Left lung (tissue), 10 donors: Measurements from ENCODE around the gene CKB. TPM values are rescaled to one million over a fixed set of nuclear protein-coding genes. Genes with fewer than 3 reads are reported as not detected.

ENCODE experiments used
- ATAC-seq: fragments of 200-7000 bp; cut with Tn5 transposase; one replicate; pipeline ENCODE4 v1.9.1; 2020; ENCODE audit warnings: moderate library complexity
- DNase-seq, 4 donors: peaks; one replicate each; pipeline ENCODE4 v3.0.0-alpha.2; 2013 to 2020
- H3K27ac ChIP-seq, 2 donors: fragments of 200-600 bp; sonication (generic) in 1 of 2; one replicate each; pipeline versions ENCODE4 v1.5.0 to v1.8.0; 2020 to 2021
- H3K27me3 ChIP-seq, 2 donors: fragments of 200-600 bp; sonication (generic) in 1 of 2; one replicate each; pipeline versions ENCODE4 v1.5.0 to v1.8.0; 2020 to 2021
- H3K36me3 ChIP-seq, 2 donors: fragments of 200-600 bp; sonication (generic) in 1 of 2; one replicate each; pipeline versions ENCODE4 v1.5.0 to v1.8.0; 2020 to 2021
- H3K4me1 ChIP-seq, 2 donors: fragments of 200-600 bp; one replicate each; pipeline ENCODE4 v1.8.0; 2021
- H3K4me3 ChIP-seq, 2 donors: fragments of 200-600 bp; sonication (generic) in 1 of 2; one replicate each; pipeline versions ENCODE4 v1.5.0 to v1.8.0; 2020 to 2021; ENCODE audit warnings: mild to moderate bottlenecking in 1 of 2
- H3K9me3 ChIP-seq, 2 donors: fragments of 200-600 bp; sonication (generic) in 1 of 2; one replicate each; pipeline versions ENCODE4 v1.5.0 to v1.8.0; 2020 to 2021
- intact Hi-C, 2 donors: fragments of 100-400 bp; cut with DNase I; formaldehyde crosslinking; loops; one replicate each; pipeline versions ENCODE4 v1.11.2 to v1.14.2; 2022
- polyA plus RNA-seq, 6 donors: library from polyadenylated mRNA; unstranded; fragments of 120-200 nt; gene quantifications; one replicate each; pipeline ENCODE4 v1.2.1, GENCODE V29; 2013; ENCODE audit not compliant: insufficient read length in 6 of 6
- total RNA-seq, 2 donors: library from RNA; stranded (reverse); fragmentation: NEBNext Ultra II Directional; extraction: Animal tissue kit (Norgen Biotek cat#: 25700); gene quantifications; one replicate each; pipeline ENCODE4 v1.2.1, GENCODE V29; 2021
- TF ChIP-seq, protein P1 (sequence below), 2 donors: fragments of 200-600 bp; sonication (generic) in 1 of 2; IDR thresholded peaks; one replicate each; pipeline versions ENCODE4 v1.5.0 to v1.8.0; 2021; ENCODE audit warnings: antibody characterized with exemption in 2 of 2
- donor health status: DM: no; HTN: yes; CAD: no.
- donor health status: DM: no; HTN: no; CAD: no.

CKB gene
- total and polyA plus RNA-seq, 8 donors, result 129 to 312 (median 210) TPM

DNA sequence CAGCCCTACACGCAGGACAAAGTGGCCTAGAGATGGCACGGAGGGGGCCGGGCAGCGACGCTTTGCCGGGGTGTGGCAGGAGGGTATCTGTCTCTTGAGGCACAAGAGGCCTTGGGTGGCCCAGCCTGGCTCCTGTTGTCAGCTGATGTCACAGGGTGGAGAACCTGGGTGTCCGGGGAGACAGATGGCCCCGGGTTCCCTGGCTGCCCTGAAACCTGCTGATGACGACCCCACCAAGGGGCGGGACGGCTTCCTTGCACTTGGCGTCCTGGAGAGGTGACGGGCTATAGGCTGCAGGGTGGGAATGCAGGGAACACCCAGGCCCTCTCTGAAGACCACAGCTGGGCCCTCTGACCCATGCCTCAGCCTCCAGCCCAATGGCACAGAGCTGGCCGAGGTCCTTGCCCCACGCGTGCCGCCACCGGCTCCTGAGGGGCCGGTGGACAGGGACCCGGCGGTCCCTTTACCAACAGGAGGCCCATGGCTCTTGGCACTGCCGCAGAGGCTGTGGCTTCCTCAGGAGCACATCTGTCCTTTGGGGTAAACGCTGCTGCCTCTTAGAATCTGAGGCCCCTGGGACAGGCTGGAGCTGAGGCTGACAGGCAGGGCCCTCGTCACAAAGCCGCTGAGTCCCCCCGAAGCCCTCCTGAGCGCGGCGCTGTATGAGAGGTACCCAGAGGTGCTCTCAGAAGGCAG lies 22.7 kb upstream of the CKB start:
- Histone ChIP-seq H3K27me3 (peaks cover 0 to 21% of the 10 kb centered on the region in 2 donors), H3K36me3 (no peaks in the 10 kb centered on the region), H3K9me3 (no peaks in the 10 kb centered on the region), H3K27ac (no peak overlapping the region), H3K4me3 (no peak overlapping the region), H3K4me1 (peaks cover 24 to 31% of the 10 kb centered on the region in 2 donors)
- DNase-seq (peak in 1 of 4 donors; percentile 69), ATAC-seq (no peak)
- TF ChIP-seq, protein P1, sequence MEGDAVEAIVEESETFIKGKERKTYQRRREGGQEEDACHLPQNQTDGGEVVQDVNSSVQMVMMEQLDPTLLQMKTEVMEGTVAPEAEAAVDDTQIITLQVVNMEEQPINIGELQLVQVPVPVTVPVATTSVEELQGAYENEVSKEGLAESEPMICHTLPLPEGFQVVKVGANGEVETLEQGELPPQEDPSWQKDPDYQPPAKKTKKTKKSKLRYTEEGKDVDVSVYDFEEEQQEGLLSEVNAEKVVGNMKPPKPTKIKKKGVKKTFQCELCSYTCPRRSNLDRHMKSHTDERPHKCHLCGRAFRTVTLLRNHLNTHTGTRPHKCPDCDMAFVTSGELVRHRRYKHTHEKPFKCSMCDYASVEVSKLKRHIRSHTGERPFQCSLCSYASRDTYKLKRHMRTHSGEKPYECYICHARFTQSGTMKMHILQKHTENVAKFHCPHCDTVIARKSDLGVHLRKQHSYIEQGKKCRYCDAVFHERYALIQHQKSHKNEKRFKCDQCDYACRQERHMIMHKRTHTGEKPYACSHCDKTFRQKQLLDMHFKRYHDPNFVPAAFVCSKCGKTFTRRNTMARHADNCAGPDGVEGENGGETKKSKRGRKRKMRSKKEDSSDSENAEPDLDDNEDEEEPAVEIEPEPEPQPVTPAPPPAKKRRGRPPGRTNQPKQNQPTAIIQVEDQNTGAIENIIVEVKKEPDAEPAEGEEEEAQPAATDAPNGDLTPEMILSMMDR (IDR thresholded peaks at IDR 0.05), result no peak
- intact Hi-C loops, result no loop called here

DNA sequence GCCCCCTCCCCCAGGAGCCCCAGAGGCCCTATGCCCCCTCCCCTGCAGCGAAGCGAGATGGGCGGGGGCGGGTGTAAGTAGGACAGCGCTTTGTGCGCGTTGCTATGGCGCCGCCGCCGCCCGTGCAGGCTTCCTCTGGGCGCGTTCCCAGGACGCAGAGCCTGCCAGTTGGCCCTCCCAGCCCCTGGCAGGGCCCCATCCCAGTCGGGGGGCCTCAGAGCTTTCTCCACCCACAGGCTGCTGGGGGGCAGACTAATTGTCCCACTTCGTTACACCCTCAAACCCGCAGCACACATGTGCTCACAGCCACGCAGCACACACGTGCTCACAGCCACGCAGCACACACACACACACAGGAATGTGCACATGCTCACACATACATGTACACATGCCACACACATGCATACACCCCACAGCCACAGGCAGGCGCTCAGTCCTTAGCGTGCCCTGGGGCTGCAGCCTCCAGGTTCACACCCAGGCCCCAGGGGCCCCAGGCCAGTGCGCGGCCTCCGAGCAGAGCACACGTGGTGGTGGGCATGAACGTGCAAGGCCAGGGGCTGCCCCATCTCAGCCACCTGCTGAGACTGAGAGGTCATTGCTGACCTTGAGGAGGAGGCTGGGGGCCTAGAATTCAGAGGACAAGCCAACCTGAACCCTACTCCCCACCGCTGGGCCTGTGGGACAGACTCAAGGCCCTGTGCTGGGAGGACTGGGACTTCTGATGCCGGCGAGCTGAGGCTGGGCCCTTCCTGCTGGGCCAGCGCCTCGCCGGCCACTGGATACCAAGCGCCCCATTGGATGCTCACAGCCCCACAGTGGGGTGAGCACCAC lies 22.0 kb upstream of the CKB start:
- Histone ChIP-seq H3K4me1 (peaks cover 26 to 35% of the 10 kb centered on the region in 2 donors), H3K4me3 (no peak overlapping the region), H3K36me3 (no peaks in the 10 kb centered on the region), H3K27me3 (peaks cover 0 to 28% of the 10 kb centered on the region in 2 donors), H3K9me3 (no peaks in the 10 kb centered on the region), H3K27ac (no peak overlapping the region)
- TF ChIP-seq, protein P1 (IDR thresholded peaks at IDR 0.05), result no peak
- DNase-seq, result peak in 2 of 4 donors; percentile 78 to 84
- intact Hi-C loops, result no loop called here
- no peak for ATAC-seq

DNA sequence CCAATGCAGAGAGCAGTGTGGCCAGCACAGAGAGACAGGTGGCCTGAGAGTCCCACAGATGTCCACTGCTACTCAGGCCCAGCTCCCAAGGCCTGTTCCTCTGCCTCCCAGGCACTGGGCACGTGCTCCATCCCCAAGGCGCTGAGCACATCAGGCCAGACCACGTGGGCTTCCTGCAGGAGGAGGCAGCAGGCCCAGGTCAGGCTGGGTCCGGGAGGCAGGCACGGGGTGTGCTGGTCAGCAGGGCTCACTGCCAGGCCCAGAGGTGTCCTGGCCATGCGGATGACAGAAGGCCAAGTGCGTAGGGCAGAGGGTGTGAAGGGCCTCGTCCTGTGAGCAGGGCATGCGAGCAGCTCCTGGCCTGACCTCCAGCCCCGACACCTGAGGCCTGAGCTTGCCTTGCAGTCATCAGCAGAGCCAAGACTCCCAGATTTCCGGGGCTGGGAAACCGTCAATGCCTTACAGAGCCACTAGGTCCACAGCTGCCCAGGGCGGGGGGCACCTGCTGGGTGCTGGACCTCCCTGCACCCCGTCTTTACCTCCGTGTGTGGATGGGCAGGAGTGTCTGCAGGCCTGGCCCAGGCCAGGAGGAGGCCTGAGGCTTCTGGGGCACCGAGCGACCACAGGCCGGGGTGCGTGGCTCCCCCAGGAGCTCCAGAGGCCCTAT lies 21.2 kb upstream of the CKB start:
- TF ChIP-seq, protein P1 (IDR thresholded peaks at IDR 0.05), result no peak
- Histone ChIP-seq H3K4me1 (peaks cover 26 to 41% of the 10 kb centered on the region in 2 donors), H3K27me3 (peaks cover 0 to 35% of the 10 kb centered on the region in 2 donors), H3K27ac (no peak overlapping the region), H3K36me3 (no peaks in the 10 kb centered on the region), H3K4me3 (no peak overlapping the region), H3K9me3 (no peaks in the 10 kb centered on the region)
- DNase-seq, result peak in 1 of 4 donors; percentile 59
- ATAC-seq, result no peak
- intact Hi-C loops, result no loop called here

DNA sequence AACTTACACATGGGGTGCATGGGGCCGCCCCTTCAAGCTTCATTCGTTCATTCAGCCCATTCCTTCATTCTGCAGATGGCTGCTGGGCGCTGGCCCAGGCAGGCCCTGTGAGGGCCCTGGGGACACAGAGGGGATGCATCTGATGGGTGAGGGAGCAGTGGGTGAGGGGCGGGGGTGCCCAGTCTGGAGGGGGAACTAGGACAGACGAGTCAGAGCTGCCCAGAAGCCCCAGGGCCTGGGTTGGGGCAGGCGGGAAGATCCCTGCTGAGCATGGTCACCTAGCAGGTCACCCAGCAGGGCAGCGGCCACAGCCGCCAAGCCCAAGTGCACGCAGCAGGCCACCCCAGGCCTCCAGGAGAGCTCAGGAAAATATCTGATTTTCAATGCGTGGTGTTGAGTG lies 20.5 kb upstream of the CKB start:
- Histone ChIP-seq H3K27me3 (peaks cover 0 to 42% of the 10 kb centered on the region in 2 donors), H3K27ac (peak overlapping the region in 1 of 2 donors; percentile 83), H3K9me3 (no peaks in the 10 kb centered on the region), H3K4me1 (peaks cover 26 to 43% of the 10 kb centered on the region in 2 donors), H3K4me3 (no peak overlapping the region), H3K36me3 (no peaks in the 10 kb centered on the region)
- intact Hi-C loops, result no loop called here
- TF ChIP-seq, protein P1 (IDR thresholded peaks at IDR 0.05), result no peak
- ATAC-seq, result no peak
- DNase-seq, result peak in 1 of 4 donors; percentile 65
